Upper lobe of left lung (tissue), 6 donors: ENCODE results near the gene GP1BB. TPM values are rescaled to one million over a fixed set of nuclear protein-coding genes. Genes with fewer than 3 reads are reported as not detected.
A peak's percentile ranks its signal among the peaks of the same experiment; 100 is the strongest.

Experiments
- ATAC-seq, 2 donors: fragments of 200-7000 bp; cut with Tn5 transposase; one replicate each; pipeline ENCODE4 v1.9.1; 2022; ENCODE audit warnings: mild to moderate bottlenecking in 2 of 2, moderate library complexity in 2 of 2; ENCODE audit not compliant: low FRiP score in 2 of 2
- DNase-seq, 2 donors: peaks; one replicate each; pipeline ENCODE4 v3.0.0-alpha.2; 2019 to 2020
- H3K27ac ChIP-seq, 4 donors: fragments of 200-600 bp; sonication (generic); one replicate each; pipeline ENCODE4 v1.5.1; 2016 to 2019
- H3K27me3 ChIP-seq, 4 donors: fragments of 200-600 bp; sonication (generic); one replicate each; pipeline ENCODE4 v1.5.1; 2017 to 2019
- H3K36me3 ChIP-seq, 4 donors: fragments of 200-600 bp; sonication (generic); one replicate each; pipeline ENCODE4 v1.5.1; 2016 to 2019
- H3K4me1 ChIP-seq, 4 donors: fragments of 200-600 bp; sonication (generic); one replicate each; pipeline ENCODE4 v1.5.1; 2018 to 2019
- H3K4me3 ChIP-seq, 4 donors: fragments of 200-600 bp; sonication (generic); one replicate each; pipeline ENCODE4 v1.5.1; 2017 to 2019; ENCODE audit warnings: mild to moderate bottlenecking in 2 of 4, moderate library complexity in 1 of 4
- H3K9me3 ChIP-seq, 4 donors: fragments of 200-600 bp; sonication (generic); one replicate each; pipeline ENCODE4 v1.5.1; 2018 to 2019
- EP300 ChIP-seq, 4 donors: sonication (generic); formaldehyde crosslinking; IDR thresholded peaks; one replicate each; pipeline ENCODE4 v1.5.1; 2017; ENCODE audit warnings: antibody characterized with exemption in 4 of 4, control low read depth in 2 of 4
- POLR2A ChIP-seq, 4 donors: fragments of 450-650 bp; IDR thresholded peaks; one replicate each; pipeline ENCODE4 v1.5.1; 2016 to 2017; ENCODE audit warnings: antibody characterized with exemption in 4 of 4, mild to moderate bottlenecking in 2 of 4
- POLR2AphosphoS5 ChIP-seq, 2 donors: sonication (generic); formaldehyde crosslinking; IDR thresholded peaks; one replicate each; pipeline ENCODE4 v1.5.1; 2017; ENCODE audit warnings: antibody characterized with exemption in 2 of 2
- WGBS, 2 donors: methylation state at CpG; one replicate each; pipeline ENCODE4 v1.1.5; 2017 to 2018; 5-methylcytosine and 5-hydroxymethylcytosine counted together
- total RNA-seq, 6 donors: library from RNA; depleted of rRNA in 4 of 6; stranded (reverse); fragments of >200 nt in 4 of 6; gene quantifications; one replicate each; pipeline versions ENCODE4 v1.1.0 to v1.2.1, GENCODE V29; 2016 to 2021
- TF ChIP-seq, protein P1 (sequence below), 6 experiments: fragments of 450-650 bp in 4 of 6; fragments of 200-600 bp in 2 of 6; sonication (generic) in 2 of 6; IDR thresholded peaks; one replicate each; pipeline ENCODE4 v1.5.1; 2016 to 2019; ENCODE audit warnings: antibody characterized with exemption in 6 of 6
- donor health status: DM: no; HTN: no; CAD: no; lungs with moderate emphysema.
- donor health status: DM: no; HTN: yes; CAD: no; lungs with severe emphysema.

GP1BB gene
- total RNA-seq, 6 donors from 2014 or later: 1.5 to 23.7 (median 6.6) TPM

DNA sequence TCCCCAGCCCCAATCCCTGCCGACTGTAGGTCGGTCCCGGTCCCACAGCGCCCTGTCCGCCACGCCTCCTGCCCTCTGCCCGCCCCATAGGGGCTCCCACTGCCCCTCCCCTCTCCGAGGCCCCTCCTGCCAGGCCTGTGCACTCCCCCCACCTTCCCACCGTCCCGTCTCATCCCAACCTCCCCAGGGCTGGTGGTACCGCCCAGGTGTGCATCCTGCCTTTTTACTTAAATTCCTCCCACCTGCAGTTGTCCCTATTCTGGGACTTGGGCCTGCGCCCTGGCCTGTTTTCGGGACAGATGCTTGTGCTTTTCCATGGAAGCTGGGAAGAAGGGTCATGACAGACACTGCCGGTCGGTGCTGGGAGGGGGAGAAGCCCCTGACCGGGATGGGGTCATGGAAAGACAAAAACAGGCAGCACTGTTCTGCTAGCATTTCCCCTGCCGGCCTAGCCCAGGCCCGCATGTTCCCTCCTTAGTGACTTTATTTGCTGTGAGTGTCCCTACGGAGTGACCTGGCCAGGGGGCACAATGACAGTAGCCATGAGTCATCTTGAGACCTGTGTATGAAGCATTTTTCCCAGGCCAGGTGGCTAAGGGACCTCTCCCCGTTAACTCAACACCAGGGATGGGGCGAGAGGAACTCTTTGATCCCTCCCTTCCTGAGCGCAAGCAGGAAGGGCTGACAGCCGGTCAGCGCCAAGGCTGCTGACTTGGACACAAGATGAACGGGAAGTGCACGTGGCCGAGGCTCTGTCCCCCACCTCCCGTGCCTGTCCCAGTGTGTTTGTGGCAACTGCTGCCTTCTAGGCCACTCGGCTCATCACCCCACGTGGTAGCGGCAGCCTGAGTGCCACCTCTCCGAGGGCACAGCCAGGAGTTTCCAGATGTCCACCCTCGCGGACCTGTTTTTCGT lies 44.3 kb downstream of the GP1BB start:
- H3K27ac ChIP-seq: no peak overlapping the region
- peaks cover 2 to 54% (median 29%) of the 10 kb centered on the region in 4 donors for H3K27me3 ChIP-seq
- DNase-seq (peak in 1 of 2 donors; percentile 83), ATAC-seq (peak in 1 of 2 donors; percentile 46)
- H3K36me3 ChIP-seq: no peaks in the 10 kb centered on the region
- TF ChIP-seq EP300 (IDR thresholded peaks at IDR 0.05): no peak
- no peak for TF ChIP-seq POLR2A (IDR thresholded peaks at IDR 0.05)
- no peak for TF ChIP-seq POLR2AphosphoS5 (IDR thresholded peaks at IDR 0.05)
- TF ChIP-seq, protein P1, sequence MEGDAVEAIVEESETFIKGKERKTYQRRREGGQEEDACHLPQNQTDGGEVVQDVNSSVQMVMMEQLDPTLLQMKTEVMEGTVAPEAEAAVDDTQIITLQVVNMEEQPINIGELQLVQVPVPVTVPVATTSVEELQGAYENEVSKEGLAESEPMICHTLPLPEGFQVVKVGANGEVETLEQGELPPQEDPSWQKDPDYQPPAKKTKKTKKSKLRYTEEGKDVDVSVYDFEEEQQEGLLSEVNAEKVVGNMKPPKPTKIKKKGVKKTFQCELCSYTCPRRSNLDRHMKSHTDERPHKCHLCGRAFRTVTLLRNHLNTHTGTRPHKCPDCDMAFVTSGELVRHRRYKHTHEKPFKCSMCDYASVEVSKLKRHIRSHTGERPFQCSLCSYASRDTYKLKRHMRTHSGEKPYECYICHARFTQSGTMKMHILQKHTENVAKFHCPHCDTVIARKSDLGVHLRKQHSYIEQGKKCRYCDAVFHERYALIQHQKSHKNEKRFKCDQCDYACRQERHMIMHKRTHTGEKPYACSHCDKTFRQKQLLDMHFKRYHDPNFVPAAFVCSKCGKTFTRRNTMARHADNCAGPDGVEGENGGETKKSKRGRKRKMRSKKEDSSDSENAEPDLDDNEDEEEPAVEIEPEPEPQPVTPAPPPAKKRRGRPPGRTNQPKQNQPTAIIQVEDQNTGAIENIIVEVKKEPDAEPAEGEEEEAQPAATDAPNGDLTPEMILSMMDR (IDR thresholded peaks at IDR 0.05): no peak
- WGBS, 2 donors: 32 to 36% methylated on average over 13 to 29 of the region's 35 CpGs
- peak overlapping the region in 3 of 4 donors; percentile 36 to 44 (median 44) for H3K4me3 ChIP-seq
- H3K4me1 ChIP-seq: peaks cover 21 to 34% (median 24%) of the 10 kb centered on the region in 4 donors
- no peaks in the 10 kb centered on the region for H3K9me3 ChIP-seq

DNA sequence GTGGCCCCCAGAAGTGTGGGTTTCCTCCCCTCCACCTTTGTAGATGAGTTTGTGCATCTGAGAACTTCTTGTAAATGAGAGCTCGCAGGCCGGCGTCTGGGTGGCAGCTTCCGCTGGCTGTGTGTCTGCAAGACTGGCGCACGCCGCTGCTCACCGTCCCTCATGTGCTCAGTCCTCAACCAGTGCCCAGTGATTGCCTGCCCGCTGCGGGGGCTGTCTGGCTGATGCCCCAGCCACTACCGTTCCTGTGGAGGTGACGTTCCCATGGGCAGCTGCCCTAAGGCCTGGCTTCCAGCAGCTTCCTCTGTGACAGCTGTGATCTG lies 46.0 kb downstream of the GP1BB start:
- H3K4me1 ChIP-seq: peaks cover 21 to 34% (median 24%) of the 10 kb centered on the region in 4 donors
- no peak overlapping the region for H3K4me3 ChIP-seq
- peaks cover 2 to 46% (median 27%) of the 10 kb centered on the region in 4 donors for H3K27me3 ChIP-seq
- ATAC-seq (no peak), DNase-seq (peak in 1 of 2 donors; percentile 77)
- 88 to 93% methylated on average over 11 to 12 of the region's 12 CpGs for WGBS, 2 donors
- TF ChIP-seq EP300 (IDR thresholded peaks at IDR 0.05): no peak
- TF ChIP-seq, protein P1 (IDR thresholded peaks at IDR 0.05): no peak
- TF ChIP-seq POLR2AphosphoS5 (IDR thresholded peaks at IDR 0.05): no peak
- no peak for TF ChIP-seq POLR2A (IDR thresholded peaks at IDR 0.05)
- no peaks in the 10 kb centered on the region for H3K36me3 ChIP-seq
- H3K9me3 ChIP-seq: no peaks in the 10 kb centered on the region
- no peak overlapping the region for H3K27ac ChIP-seq

DNA sequence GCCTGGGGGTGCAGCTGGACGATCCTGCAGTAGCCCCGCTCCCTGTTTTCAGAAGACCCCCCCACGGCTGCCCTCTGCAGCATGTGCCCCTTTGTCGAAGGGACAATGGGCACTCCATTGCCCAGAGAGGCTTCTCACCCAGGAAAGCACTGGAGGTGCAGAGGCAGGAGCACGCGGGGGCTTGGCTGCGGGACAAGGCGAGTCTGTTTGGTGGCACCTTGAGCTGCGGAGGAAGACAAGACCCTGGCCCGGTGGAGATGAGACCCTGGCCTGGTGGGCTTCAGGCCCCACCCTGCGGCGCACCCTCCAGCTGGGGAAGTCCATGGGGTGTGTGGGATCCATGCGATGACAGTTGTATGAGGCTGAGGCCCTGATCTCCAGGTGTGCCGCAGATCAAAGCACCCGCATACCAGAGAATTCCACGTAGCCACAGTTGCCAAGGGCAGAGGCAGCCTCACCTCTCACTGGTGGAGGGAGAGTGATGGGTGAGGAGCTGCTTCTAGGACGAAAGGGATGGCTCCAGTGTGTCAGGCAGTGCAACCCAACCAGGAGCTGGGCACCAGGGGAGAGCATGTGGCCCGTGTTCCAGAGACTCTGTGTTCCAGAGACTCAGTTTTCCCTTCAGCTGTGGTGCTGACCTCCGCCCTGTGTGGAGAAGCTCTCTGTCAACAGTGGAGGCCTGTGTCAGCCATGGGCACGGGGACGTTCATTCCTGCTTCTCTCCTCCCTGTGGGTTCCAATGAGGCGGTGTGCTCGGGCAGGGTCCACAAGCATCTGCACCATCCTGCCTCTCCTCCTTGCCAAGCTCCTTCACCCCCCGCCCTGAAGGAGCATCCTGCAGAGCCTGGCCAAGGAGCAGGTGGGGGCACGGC lies 47.2 kb downstream of the GP1BB start:
- peaks cover 2 to 36% (median 22%) of the 10 kb centered on the region in 4 donors for H3K27me3 ChIP-seq
- ATAC-seq: no peak
- TF ChIP-seq POLR2AphosphoS5 (IDR thresholded peaks at IDR 0.05): no peak
- TF ChIP-seq EP300 (IDR thresholded peaks at IDR 0.05): no peak
- no peak for TF ChIP-seq POLR2A (IDR thresholded peaks at IDR 0.05)
- TF ChIP-seq, protein P1 (IDR thresholded peaks at IDR 0.05): no peak
- H3K4me3 ChIP-seq: no peak overlapping the region
- H3K27ac ChIP-seq: no peak overlapping the region
- no peaks in the 10 kb centered on the region for H3K36me3 ChIP-seq
- H3K9me3 ChIP-seq: no peaks in the 10 kb centered on the region
- WGBS, 2 donors: 86 to 88% methylated on average over 18 to 25 of the region's 25 CpGs
- peak in 1 of 2 donors; percentile 51 for DNase-seq
- peaks cover 20 to 30% (median 22%) of the 10 kb centered on the region in 4 donors for H3K4me1 ChIP-seq

DNA sequence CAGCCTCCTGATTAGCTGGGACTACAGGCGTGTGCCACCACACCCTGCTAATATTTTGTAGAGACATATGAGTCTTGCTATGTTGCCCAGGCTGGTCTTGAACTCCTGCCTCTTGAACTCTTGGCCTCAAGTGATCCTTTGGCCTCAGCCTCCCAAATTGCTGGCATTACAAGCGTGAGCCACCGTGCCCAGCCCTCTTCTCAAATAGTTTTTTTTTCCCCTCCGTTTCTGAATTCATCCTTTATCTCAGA lies 49.0 kb downstream of the GP1BB start:
- Histone ChIP-seq H3K27me3 (peaks cover 0 to 20% (median 9%) of the 10 kb centered on the region in 4 donors), H3K4me3 (no peak overlapping the region), H3K27ac (no peak overlapping the region), H3K4me1 (peaks cover 5 to 12% (median 12%) of the 10 kb centered on the region in 4 donors), H3K36me3 (no peaks in the 10 kb centered on the region), H3K9me3 (no peaks in the 10 kb centered on the region)
- DNase-seq (no peak), ATAC-seq (no peak)
- 69 to 80% methylated on average over 4 of the region's 4 CpGs for WGBS, 2 donors
- TF ChIP-seq POLR2A (IDR thresholded peaks at IDR 0.05) (no peak), EP300 (IDR thresholded peaks at IDR 0.05) (no peak), POLR2AphosphoS5 (IDR thresholded peaks at IDR 0.05) (no peak)
- TF ChIP-seq, protein P1 (IDR thresholded peaks at IDR 0.05): no peak
